GM21367 (cell line): ENCODE measurements around the gene UQCC2.
A peak's percentile ranks its signal among the peaks of the same experiment; 100 is the strongest.

Experiments
- ATAC-seq: cut with Tn5 transposase; IDR thresholded peaks from one replicate; pipeline ENCODE4 v1.9.1; 2021; ENCODE audit not compliant: unreplicated experiment

The UQCC2 gene

GRCh38 chr6:33711140-33712129, at the start of gene UQCC2:
Gene UQCC2, minus strand, starts transcription at chr6:33711700. Its CDS starts 14 bp downstream, at chr6:33711686.
- ATAC-seq = peak; percentile 80

GRCh38 chr6:33759887-33760629, 48.6 kb upstream of the UQCC2 start:
- ATAC-seq = no peak

- ATAC-seq = no peak
Observed at GRCh38 chr6:33758815-33759216, 47.3 kb upstream of the UQCC2 start.

GRCh38 chr6:33757906-33758305, 46.4 kb upstream of the UQCC2 start:
- ATAC-seq = no peak

GRCh38 chr6:33757113-33757512, 45.6 kb upstream of the UQCC2 start:
- ATAC-seq = no peak

- no peak for ATAC-seq
Observed at GRCh38 chr6:33756211-33756954, 44.9 kb upstream of the UQCC2 start.

GRCh38 chr6:33755070-33755869, 43.8 kb upstream of the UQCC2 start:
- no peak for ATAC-seq

- ATAC-seq = no peak
Observed at GRCh38 chr6:33754222-33754621, 42.7 kb upstream of the UQCC2 start.

- no peak for ATAC-seq
Observed at GRCh38 chr6:33752646-33753015, 41.1 kb upstream of the UQCC2 start.

- no peak for ATAC-seq
Observed at GRCh38 chr6:33751771-33752645, 40.5 kb upstream of the UQCC2 start.

GRCh38 chr6:33750244-33750991, 38.9 kb upstream of the UQCC2 start:
- no peak for ATAC-seq

- ATAC-seq = no peak
Observed at GRCh38 chr6:33749401-33749800, 37.9 kb upstream of the UQCC2 start.

GRCh38 chr6:33748841-33749240, 37.3 kb upstream of the UQCC2 start:
- ATAC-seq = no peak

GRCh38 chr6:33747823-33748222, 36.3 kb upstream of the UQCC2 start:
- ATAC-seq = no peak

- ATAC-seq = no peak
Observed at GRCh38 chr6:33746651-33747100, 35.2 kb upstream of the UQCC2 start, which contains the start of gene IP6K3. Gene IP6K3, minus strand, starts transcription at chr6:33746905. Its CDS starts 11,429 bp downstream, at chr6:33735476.

GRCh38 chr6:33746036-33746600, 34.6 kb upstream of the UQCC2 start:
- no peak for ATAC-seq

GRCh38 chr6:33745548-33745947, 34.0 kb upstream of the UQCC2 start:
- ATAC-seq = no peak

- ATAC-seq = no peak
Observed at GRCh38 chr6:33744895-33745546, 33.5 kb upstream of the UQCC2 start.
